Lung (tissue), 12 donors: ENCODE measurements around the gene HSD17B1. TPM values are rescaled to one million over a fixed set of nuclear protein-coding genes. Genes with fewer than 3 reads are reported as not detected.

Source experiments
- ATAC-seq: fragments of 200-7000 bp; cut with Tn5 transposase; one replicate; pipeline ENCODE4 v1.9.1; 2020; ENCODE audit warnings: moderate number of reproducible peaks; ENCODE audit not compliant: insufficient read depth, low FRiP score
- DNase-seq, 3 donors: peaks; one replicate each; pipeline ENCODE4 v3.0.0-alpha.2; 2013 to 2017
- H3K27ac ChIP-seq, 2 donors: one replicate each; pipeline ENCODE4 v1.5.1; 2013; ENCODE audit warnings: mild to moderate bottlenecking in 2 of 2, moderate library complexity in 2 of 2, control low read depth in 1 of 2, inconsistent platforms in 1 of 2, low read depth in 1 of 2, low read length in 1 of 2
- H3K27me3 ChIP-seq, 3 donors: one replicate each; pipeline ENCODE4 v1.5.1; 2013; ENCODE audit warnings: low read length in 2 of 3; ENCODE audit not compliant: control insufficient read depth in 3 of 3, insufficient read depth in 3 of 3
- H3K36me3 ChIP-seq, 4 donors: one replicate each; pipeline ENCODE4 v1.5.1; 2013; ENCODE audit warnings: low read length in 4 of 4, mild to moderate bottlenecking in 1 of 4, moderate library complexity in 1 of 4; ENCODE audit not compliant: control insufficient read depth in 4 of 4, insufficient read depth in 4 of 4
- H3K4me1 ChIP-seq, 5 donors: one replicate each; pipeline ENCODE4 v1.5.1; 2013; ENCODE audit warnings: low read length in 5 of 5, mild to moderate bottlenecking in 2 of 5, moderate library complexity in 1 of 5; ENCODE audit not compliant: control insufficient read depth in 5 of 5, insufficient read depth in 5 of 5
- H3K4me3 ChIP-seq: one replicate; pipeline ENCODE4 v1.5.1; 2013; ENCODE audit warnings: mild to moderate bottlenecking, control low read depth, moderate library complexity
- H3K9ac ChIP-seq, 2 donors: one replicate each; pipeline ENCODE4 v1.5.1; 2013; ENCODE audit warnings: low read length in 2 of 2, control low read depth in 1 of 2; ENCODE audit not compliant: insufficient read depth in 1 of 2
- H3K9me3 ChIP-seq, 4 donors: one replicate each; pipeline ENCODE4 v1.5.1; 2013; ENCODE audit warnings: low read length in 3 of 4, mild to moderate bottlenecking in 1 of 4, moderate library complexity in 1 of 4; ENCODE audit not compliant: control insufficient read depth in 4 of 4, insufficient read depth in 3 of 4
- CTCF ChIP-seq: IDR thresholded peaks from 2 replicates; pipeline ENCODE4 v1.5.1; 2012; ENCODE audit warnings: mild to moderate bottlenecking; ENCODE audit errors: control extremely low read depth, extremely low read depth
- WGBS, 2 donors: extraction: QIAGEN DNeasy Blood & Tissue Kit; methylation state at CpG; one replicate each; pipeline ENCODE4 v1.1.7; 2013; 5-methylcytosine and 5-hydroxymethylcytosine counted together
- polyA plus RNA-seq, 2 donors: library from polyadenylated mRNA; stranded (reverse); fragments of 200-250 nt; gene quantifications; one replicate each; pipeline ENCODE4 v1.2.1, GENCODE V29; 2013
- total RNA-seq, 2 donors: library from RNA; depleted of rRNA in 1 of 2; stranded (reverse); fragments of >200 nt in 1 of 2; gene quantifications; one replicate each; pipeline ENCODE4 v1.2.1, GENCODE V29; 2014 to 2021
- donor health status: control.
- donor health status: control.
- donor health status: Bipolar disorder and iron deficiency.
- donor health status: healthy.
- donor health status: DM: yes; HTN: yes; CAD: no.

HSD17B1 gene
- total and polyA plus RNA-seq, 4 donors, result 0.98 to 2.4 (median 1.6) TPM

GRCh38 chr17:42563950-42564349, 11.2 kb downstream of the HSD17B1 start:
- Histone ChIP-seq H3K27ac (peak overlapping the region in 1 of 2 donors; percentile 10), H3K9me3 (no peaks in the 10 kb centered on the region), H3K4me1 (peaks cover 3 to 37% (median 18%) of the 10 kb centered on the region in 5 donors), H3K4me3 (no peak overlapping the region), H3K27me3 (no peaks in the 10 kb centered on the region), H3K36me3 (peaks cover under 1 to 27% (median 24%) of the 10 kb centered on the region in 4 donors), H3K9ac (no peak overlapping the region)
- WGBS, 2 donors, result 75 to 85% methylated on average over 9 of the region's 9 CpGs
- TF ChIP-seq CTCF, result no peak
- ATAC-seq (no peak), DNase-seq (no peak)

GRCh38 chr17:42564815-42565522, 12.2 kb downstream of the HSD17B1 start:
- Histone ChIP-seq H3K4me3 (no peak overlapping the region), H3K9me3 (no peaks in the 10 kb centered on the region), H3K4me1 (peaks cover 3 to 37% (median 18%) of the 10 kb centered on the region in 5 donors), H3K9ac (no peak overlapping the region), H3K27me3 (no peaks in the 10 kb centered on the region), H3K36me3 (peaks cover 10 to 37% (median 33%) of the 10 kb centered on the region in 4 donors), H3K27ac (peak overlapping the region in 1 of 2 donors; percentile 9)
- no peak for ATAC-seq
- WGBS, 2 donors, result 87 to 93% methylated on average over 15 of the region's 15 CpGs
- no peak for DNase-seq
- TF ChIP-seq CTCF, result no peak

GRCh38 chr17:42565523-42566214, 12.9 kb downstream of the HSD17B1 start:
- no peak overlapping the region for H3K9ac ChIP-seq
- H3K4me3 ChIP-seq, result no peak overlapping the region
- no peak for ATAC-seq
- no peak for TF ChIP-seq CTCF
- peaks cover 3 to 37% (median 18%) of the 10 kb centered on the region in 5 donors for H3K4me1 ChIP-seq
- DNase-seq, result no peak
- WGBS, 2 donors, result 91 to 93% methylated on average over 16 of the region's 16 CpGs
- H3K36me3 ChIP-seq, result peaks cover 13 to 39% (median 36%) of the 10 kb centered on the region in 4 donors
- H3K9me3 ChIP-seq, result no peaks in the 10 kb centered on the region
- no peaks in the 10 kb centered on the region for H3K27me3 ChIP-seq
- peak overlapping the region in 1 of 2 donors; percentile 95 for H3K27ac ChIP-seq
